ENCODE results near the gene PKP4. TPM values are rescaled to one million over a fixed set of nuclear protein-coding genes. Genes with fewer than 3 reads are reported as not detected.

Gene PKP4
- total and polyA plus RNA-seq, 2 of the 8 experiments (the other 6 are each of a cell fraction or from before 2014, with no cell fraction given), result 48.2 to 88.0 TPM

DNA sequence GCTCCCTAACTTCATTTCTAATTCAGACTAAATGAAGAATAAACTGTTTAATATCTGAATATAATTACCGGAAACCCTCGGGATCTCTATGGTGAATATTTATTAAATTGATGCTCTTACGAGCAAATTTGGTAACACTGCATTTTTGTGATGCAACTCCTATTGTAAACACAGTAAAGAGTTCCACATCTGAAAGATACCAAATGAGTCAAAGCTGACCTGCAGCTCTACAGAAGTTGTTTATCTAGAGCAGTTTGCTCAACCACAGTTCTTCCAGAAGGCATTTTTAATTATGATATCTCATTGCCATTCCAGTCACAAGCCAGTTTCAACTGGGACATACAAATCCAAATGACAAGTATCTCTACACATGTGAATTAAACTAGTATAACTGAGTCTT lies 129.7 kb downstream of the PKP4 start:
- H2BK12ac ChIP-seq (ENCODE audit: low read depth, low read length), result no peak overlapping the region
- H4K8ac ChIP-seq (ENCODE audit: extremely low read depth, insufficient read depth, low read length), result no peak overlapping the region
- DNase-seq (ENCODE audit: low read depth in 1 of 2, low spot score in 2 of 2) (no peak), FAIRE-seq (no peak)
- H2AK5ac ChIP-seq (ENCODE audit: low read depth, low read length), result no peak overlapping the region
- no peak overlapping the region for H2BK15ac ChIP-seq (ENCODE audit: low read length)
- H3K4me1 ChIP-seq (replicated peaks in 1 of 4; ENCODE audit: control insufficient read depth in 3 of 4, insufficient read depth in 4 of 4, low read length in 3 of 4), result no peaks in the 10 kb centered on the region
- no peak overlapping the region for H4K5ac ChIP-seq (ENCODE audit: insufficient read length, low read depth, low read length)
- H3K36me3 ChIP-seq (ENCODE audit: control insufficient read depth in 2 of 4, insufficient read depth in 4 of 4, low read length in 3 of 4), result no peaks in the 10 kb centered on the region; a peak in 1 of 8 replicates
- ChIA-PET CTCF (ENCODE audit: partially characterized antibody) (interaction anchor here (0.5 kb wide), 1 partner anchor 574 kb away, joined by 3 read pairs; no protein-coding TSS in a partner anchor), POLR2A (ENCODE audit: partially characterized antibody) (no interaction called here)
- no peaks in the 10 kb centered on the region; a peak in 1 of 4 replicates for H3K79me2 ChIP-seq (ENCODE audit: control insufficient read depth in 1 of 2, insufficient read depth in 2 of 2, low read length in 2 of 2)
- no peaks in the 10 kb centered on the region for H3K9me3 ChIP-seq (ENCODE audit: insufficient read depth in 2 of 2, low read depth in 1 of 2, low read length in 1 of 2)
- no peak overlapping the region for H2BK5ac ChIP-seq (ENCODE audit: low read depth, low read length)
- H3K14ac ChIP-seq (ENCODE audit: insufficient read length), result no peak overlapping the region
- no peaks in the 10 kb centered on the region for H3K27me3 ChIP-seq (replicated peaks in 1 of 4; ENCODE audit: control insufficient read depth in 3 of 4, extremely low read depth in 1 of 4, insufficient read depth in 3 of 4, low read length in 3 of 4)
- H2BK20ac ChIP-seq (ENCODE audit: low read length), result no peak overlapping the region
- H4K91ac ChIP-seq (replicated peaks; ENCODE audit: insufficient read length, low read length), result no peak overlapping the region
- H4K20me1 ChIP-seq (replicated peaks in 1 of 2; ENCODE audit: control insufficient read depth in 1 of 2, insufficient read depth in 2 of 2, low read length in 2 of 2), result peaks cover 2 to 9% of the 10 kb centered on the region in 2 experiments
- no peaks in the 10 kb centered on the region for H3K23me2 ChIP-seq (ENCODE audit: low read depth, low read length)
- H3K23ac ChIP-seq (ENCODE audit: insufficient read length), result no peak overlapping the region
- H3K4ac ChIP-seq (replicated peaks; ENCODE audit: insufficient read length, low read depth, low read length), result no peak overlapping the region
- H3K18ac ChIP-seq (ENCODE audit: extremely low read depth, low read length), result no peak overlapping the region
- 64% methylated on average over 3 of the region's 3 CpGs; no CpG with 5 or more reads in 1 of the 2 experiments for WGBS, 2 experiments (ENCODE audit: extremely low coverage in 1 of 2, insufficient coverage in 1 of 2, insufficient read length in 1 of 2, insufficient replicate concordance in 2 of 2, low coverage in 1 of 2, low lambda C conversion rate in 2 of 2, missing lambda C conversion rate in 1 of 2)
- H3K27ac ChIP-seq (ENCODE audit: low read depth, low read length), result no peak overlapping the region
- H3K4me3 ChIP-seq (ENCODE audit: extremely low read depth in 1 of 4, insufficient read depth in 2 of 4, low read depth in 3 of 4, low read length in 4 of 4), result no peak overlapping the region
- no peak for TF ChIP-seq TCF12 (IDR thresholded peaks at IDR 0.05; ENCODE audit: low read depth, low read length)
- TF ChIP-seq GTF2F1 (IDR thresholded peaks at IDR 0.05; ENCODE audit: borderline replicate concordance, low read depth, low read length), result no peak
- TF ChIP-seq POU5F1 (IDR thresholded peaks at IDR 0.05; ENCODE audit: low read depth, low read length), result no peak
- no peak for TF ChIP-seq RFX5 (IDR thresholded peaks at IDR 0.05; ENCODE audit: borderline replicate concordance, low read depth, low read length)
- no peak for TF ChIP-seq RBBP5 (IDR thresholded peaks at IDR 0.05; ENCODE audit: borderline replicate concordance, low read depth, low read length)
- TF ChIP-seq TEAD4 (IDR thresholded peaks at IDR 0.05; ENCODE audit: low read depth, low read length), result no peak
- TF ChIP-seq CHD1 (IDR thresholded peaks at IDR 0.05; ENCODE audit: low read depth, low read length), result no peak
- TF ChIP-seq RXRA (IDR thresholded peaks at IDR 0.05; ENCODE audit: insufficient read depth, low read depth, low read length), result no peak
- TF ChIP-seq, protein P1, sequence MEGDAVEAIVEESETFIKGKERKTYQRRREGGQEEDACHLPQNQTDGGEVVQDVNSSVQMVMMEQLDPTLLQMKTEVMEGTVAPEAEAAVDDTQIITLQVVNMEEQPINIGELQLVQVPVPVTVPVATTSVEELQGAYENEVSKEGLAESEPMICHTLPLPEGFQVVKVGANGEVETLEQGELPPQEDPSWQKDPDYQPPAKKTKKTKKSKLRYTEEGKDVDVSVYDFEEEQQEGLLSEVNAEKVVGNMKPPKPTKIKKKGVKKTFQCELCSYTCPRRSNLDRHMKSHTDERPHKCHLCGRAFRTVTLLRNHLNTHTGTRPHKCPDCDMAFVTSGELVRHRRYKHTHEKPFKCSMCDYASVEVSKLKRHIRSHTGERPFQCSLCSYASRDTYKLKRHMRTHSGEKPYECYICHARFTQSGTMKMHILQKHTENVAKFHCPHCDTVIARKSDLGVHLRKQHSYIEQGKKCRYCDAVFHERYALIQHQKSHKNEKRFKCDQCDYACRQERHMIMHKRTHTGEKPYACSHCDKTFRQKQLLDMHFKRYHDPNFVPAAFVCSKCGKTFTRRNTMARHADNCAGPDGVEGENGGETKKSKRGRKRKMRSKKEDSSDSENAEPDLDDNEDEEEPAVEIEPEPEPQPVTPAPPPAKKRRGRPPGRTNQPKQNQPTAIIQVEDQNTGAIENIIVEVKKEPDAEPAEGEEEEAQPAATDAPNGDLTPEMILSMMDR (IDR thresholded peaks at IDR 0.05; ENCODE audit: control extremely low read depth in 1 of 3, insufficient read depth in 1 of 3, low read depth in 1 of 3, low read length in 3 of 3), result no peak
- no peak overlapping the region for H2AFZ ChIP-seq (ENCODE audit: low read length)
- H2BK120ac ChIP-seq (replicated peaks; ENCODE audit: low read depth, low read length), result no peak overlapping the region
- H3K79me1 ChIP-seq (ENCODE audit: low read depth, low read length), result no peaks in the 10 kb centered on the region
- H3K56ac ChIP-seq (replicated peaks; ENCODE audit: insufficient read length, low read depth, low read length), result no peak overlapping the region
- H3K9ac ChIP-seq (replicated peaks in 1 of 4; ENCODE audit: extremely low read depth in 1 of 4, low read depth in 3 of 4, low read length in 3 of 4), result no peak overlapping the region
- H3K4me2 ChIP-seq (ENCODE audit: insufficient read depth in 1 of 2, low read depth in 2 of 2, low read length in 2 of 2), result no peak overlapping the region
